Neural progenitor cell (in vitro differentiated cells): ENCODE results near the gene PARD3B. TPM values are rescaled to one million over a fixed set of nuclear protein-coding genes. Genes with fewer than 3 reads are reported as not detected.
"Not testable (repeated sequence)": the region's sequence is repeated elsewhere in the genome, so short reads cannot be mapped to it uniquely, and the experiment has no call there.

Experiments
- DNase-seq: peaks from one replicate; pipeline ENCODE4 v3.0.0-alpha.2; 2016; ENCODE audit warnings: low spot score
- H2AFZ ChIP-seq: fragments of 200-600 bp; sonication (generic); replicated peaks from 2 replicates; pipeline ENCODE4 v1.6.1; 2016; ENCODE audit warnings: antibody characterized with exemption
- H3F3A ChIP-seq: fragments of 200-600 bp; sonication (generic); 2 replicates; pipeline ENCODE4 v1.6.1; 2016; ENCODE audit warnings: antibody characterized with exemption, low read depth
- H3K27ac ChIP-seq: fragments of 200-600 bp; sonication (generic); 2 replicates; pipeline ENCODE4 v1.5.1; 2016; ENCODE audit warnings: mild to moderate bottlenecking
- H3K27me3 ChIP-seq: fragments of 200-600 bp; sonication (generic); 2 replicates; pipeline ENCODE4 v1.6.1; 2016; ENCODE audit warnings: mild to moderate bottlenecking, moderate library complexity
- H3K36me3 ChIP-seq: fragments of 200-600 bp; sonication (generic); 2 replicates; pipeline ENCODE4 v1.5.1; 2016
- H3K4me1 ChIP-seq: fragments of 200-600 bp; sonication (generic); 2 replicates; pipeline ENCODE4 v1.6.1; 2016; ENCODE audit warnings: mixed run types
- H3K4me2 ChIP-seq: fragments of 200-600 bp; sonication (generic); 2 replicates; pipeline ENCODE4 v1.6.1; 2016
- H3K4me3 ChIP-seq: fragments of 200-600 bp; sonication (generic); 2 replicates; pipeline ENCODE4 v1.5.1; 2016
- H3K79me2 ChIP-seq: fragments of 200-600 bp; sonication (generic); 2 replicates; pipeline ENCODE4 v1.6.1; 2016; ENCODE audit warnings: low read depth
- H3K9ac ChIP-seq: fragments of 200-600 bp; sonication (generic); 2 replicates; pipeline ENCODE4 v1.6.1; 2016
- H3K9me3 ChIP-seq: fragments of 200-600 bp; sonication (generic); 2 replicates; pipeline ENCODE4 v1.5.1; 2016; ENCODE audit warnings: low read depth
- H4K20me1 ChIP-seq: fragments of 200-600 bp; sonication (generic); 2 replicates; pipeline ENCODE4 v1.6.1; 2016; ENCODE audit warnings: low read depth
- H3K27ac Mint-ChIP-seq: 3 replicates; pipeline ENCODE4 v1.8.0; 2021; ENCODE audit warnings: mixed read lengths
- H3K27me3 Mint-ChIP-seq: 2 replicates; pipeline ENCODE4 v1.8.0; 2022; ENCODE audit warnings: low read depth, mild to moderate bottlenecking, inconsistent platforms, moderate library complexity, mixed read lengths; ENCODE audit not compliant: insufficient read depth
- H3K36me3 Mint-ChIP-seq: 3 replicates; pipeline ENCODE4 v1.8.0; 2021; ENCODE audit warnings: mixed read lengths
- H3K4me1 Mint-ChIP-seq: 3 replicates; pipeline ENCODE4 v1.8.0; 2021; ENCODE audit warnings: mixed read lengths
- H3K4me3 Mint-ChIP-seq: 3 replicates; pipeline ENCODE4 v1.8.0; 2021; ENCODE audit warnings: mild to moderate bottlenecking, moderate library complexity, mixed read lengths
- H3K9me3 Mint-ChIP-seq: 3 replicates; pipeline ENCODE4 v1.8.0; 2020; ENCODE audit warnings: mixed read lengths
- EZH2 ChIP-seq: fragments of 200-600 bp; sonication (generic); IDR thresholded peaks from 2 replicates; pipeline ENCODE4 v1.6.1; 2017; ENCODE audit warnings: antibody characterized with exemption, mild to moderate bottlenecking, moderate library complexity
- EZH2phosphoT487 ChIP-seq: fragments of 200-600 bp; sonication (generic); IDR thresholded peaks from 2 replicates; pipeline ENCODE4 v1.6.1; 2017; ENCODE audit warnings: antibody characterized with exemption
- total RNA-seq: library from RNA; depleted of rRNA; stranded (reverse); fragments of >200 nt; gene quantifications from 2 replicates; pipeline ENCODE4 v1.2.3, GENCODE V29; 2015; ENCODE audit warnings: low replicate concordance
- TF ChIP-seq, protein P1 (sequence below): fragments of 200-600 bp; sonication (generic); IDR thresholded peaks from 2 replicates; pipeline ENCODE4 v1.5.1; 2017; ENCODE audit warnings: antibody characterized with exemption, mild to moderate bottlenecking

Gene PARD3B
- total RNA-seq, 1 donor from 2014 or later = 8.4 TPM

DNA sequence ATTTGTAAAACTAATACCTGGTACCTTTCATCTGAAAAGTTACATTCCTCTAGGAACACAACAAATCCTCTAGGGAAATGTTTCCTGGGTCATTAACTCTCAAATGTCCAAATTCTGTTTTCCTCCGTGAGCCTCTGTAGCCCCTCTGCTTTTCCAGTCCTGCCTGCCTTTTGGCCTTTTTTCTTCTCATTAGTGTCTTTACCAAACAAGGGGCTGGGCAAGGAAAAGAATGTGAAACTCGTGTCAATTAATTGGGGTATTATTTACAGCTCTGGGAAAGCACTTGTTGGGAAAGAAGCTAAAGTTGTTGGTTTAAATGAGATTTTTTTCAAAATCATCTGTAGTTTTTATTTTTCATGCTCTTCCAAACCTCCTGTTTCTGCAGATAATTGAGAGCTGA lies 938.9 kb downstream of the PARD3B start:
- no peaks in the 10 kb centered on the region for H3K36me3 Mint-ChIP-seq
- H3K36me3 ChIP-seq = no peaks in the 10 kb centered on the region
- peaks cover 20% of the 10 kb centered on the region for H3F3A ChIP-seq
- DNase-seq = peak; percentile 65
- H4K20me1 ChIP-seq = no peaks in the 10 kb centered on the region
- H3K27me3 Mint-ChIP-seq = no peaks in the 10 kb centered on the region
- no peaks in the 10 kb centered on the region for H3K27me3 ChIP-seq
- no peak overlapping the region for H3K27ac ChIP-seq
- H3K4me3 ChIP-seq = peak overlapping the region; percentile 13
- peaks cover 3% of the 10 kb centered on the region for H3K9me3 Mint-ChIP-seq
- peaks cover 32% of the 10 kb centered on the region for H3K4me1 ChIP-seq
- no peak overlapping the region for H3K9ac ChIP-seq
- TF ChIP-seq, protein P1, sequence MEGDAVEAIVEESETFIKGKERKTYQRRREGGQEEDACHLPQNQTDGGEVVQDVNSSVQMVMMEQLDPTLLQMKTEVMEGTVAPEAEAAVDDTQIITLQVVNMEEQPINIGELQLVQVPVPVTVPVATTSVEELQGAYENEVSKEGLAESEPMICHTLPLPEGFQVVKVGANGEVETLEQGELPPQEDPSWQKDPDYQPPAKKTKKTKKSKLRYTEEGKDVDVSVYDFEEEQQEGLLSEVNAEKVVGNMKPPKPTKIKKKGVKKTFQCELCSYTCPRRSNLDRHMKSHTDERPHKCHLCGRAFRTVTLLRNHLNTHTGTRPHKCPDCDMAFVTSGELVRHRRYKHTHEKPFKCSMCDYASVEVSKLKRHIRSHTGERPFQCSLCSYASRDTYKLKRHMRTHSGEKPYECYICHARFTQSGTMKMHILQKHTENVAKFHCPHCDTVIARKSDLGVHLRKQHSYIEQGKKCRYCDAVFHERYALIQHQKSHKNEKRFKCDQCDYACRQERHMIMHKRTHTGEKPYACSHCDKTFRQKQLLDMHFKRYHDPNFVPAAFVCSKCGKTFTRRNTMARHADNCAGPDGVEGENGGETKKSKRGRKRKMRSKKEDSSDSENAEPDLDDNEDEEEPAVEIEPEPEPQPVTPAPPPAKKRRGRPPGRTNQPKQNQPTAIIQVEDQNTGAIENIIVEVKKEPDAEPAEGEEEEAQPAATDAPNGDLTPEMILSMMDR = no peak
- TF ChIP-seq EZH2 = no peak
- no peak for TF ChIP-seq EZH2phosphoT487
- no peaks in the 10 kb centered on the region for H3K9me3 ChIP-seq
- no peak overlapping the region for H3K4me3 Mint-ChIP-seq
- H3K79me2 ChIP-seq = no peaks in the 10 kb centered on the region
- no peak overlapping the region for H2AFZ ChIP-seq
- H3K27ac Mint-ChIP-seq = no peak overlapping the region
- H3K4me2 ChIP-seq = peak overlapping the region; percentile 64
- H3K4me1 Mint-ChIP-seq = peaks cover 14% of the 10 kb centered on the region

DNA sequence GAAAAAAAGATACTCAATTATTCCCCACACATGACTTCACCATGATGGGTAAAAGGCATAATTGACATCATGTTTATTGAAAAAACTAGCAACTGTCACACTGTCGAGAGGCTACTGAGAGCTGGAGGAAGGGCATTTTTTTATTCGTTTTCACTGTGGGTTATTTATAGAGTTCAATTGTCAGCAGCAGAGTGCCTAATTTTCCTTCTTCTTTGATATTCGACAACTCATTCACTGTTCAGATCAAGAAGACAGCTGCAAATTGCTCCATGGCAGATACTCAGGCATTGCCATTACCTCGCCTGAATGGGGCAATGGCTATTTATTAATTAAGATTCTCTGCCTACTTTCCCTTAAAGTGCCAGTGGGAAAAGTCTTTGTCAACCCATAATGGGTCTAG lies 939.5 kb downstream of the PARD3B start:
- H3K4me3 Mint-ChIP-seq = no peak overlapping the region

DNA sequence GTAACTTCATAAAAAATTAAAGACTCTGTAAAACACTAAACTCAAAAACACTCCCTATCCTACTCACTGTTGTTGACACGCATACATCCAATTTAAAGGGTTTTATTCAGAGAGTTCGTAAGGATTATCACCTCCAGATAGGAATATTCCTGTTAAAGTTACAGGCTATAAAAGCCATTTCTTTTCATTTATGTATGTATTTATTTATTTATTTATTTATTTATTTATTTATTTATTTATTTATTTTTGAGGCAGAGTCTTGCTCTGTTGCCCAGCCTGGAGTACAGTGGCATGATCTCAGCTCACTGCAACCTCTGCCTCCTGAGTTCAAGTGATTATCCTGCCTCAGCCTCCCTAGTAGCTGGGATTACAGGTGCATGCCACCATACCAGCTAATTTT lies 948.3 kb downstream of the PARD3B start:
- H3K4me1 Mint-ChIP-seq = peaks cover 17% of the 10 kb centered on the region
- H3K27ac Mint-ChIP-seq, H3K9me3 Mint-ChIP-seq, H3K4me3 ChIP-seq, H3K36me3 Mint-ChIP-seq, H3K9me3 ChIP-seq, H3K79me2 ChIP-seq, H3K9ac ChIP-seq, H3F3A ChIP-seq, H3K27me3 ChIP-seq, H3K4me3 Mint-ChIP-seq, H3K27me3 Mint-ChIP-seq, DNase-seq, H3K4me2 ChIP-seq, H4K20me1 ChIP-seq, H3K36me3 ChIP-seq, H2AFZ ChIP-seq, H3K27ac ChIP-seq: not testable (repeated sequence)
- H3K4me1 ChIP-seq = peaks cover 12% of the 10 kb centered on the region

More for the DNA sequence above, 939.5 kb downstream of the PARD3B start:
- peaks cover 32% of the 10 kb centered on the region for H3K4me1 ChIP-seq
- no peaks in the 10 kb centered on the region for H3K27me3 ChIP-seq
- H3F3A ChIP-seq = peaks cover 20% of the 10 kb centered on the region
- no peak for DNase-seq
- TF ChIP-seq, protein P1 = no peak
- no peak for TF ChIP-seq EZH2phosphoT487
- TF ChIP-seq EZH2 = no peak
- H3K79me2 ChIP-seq = no peaks in the 10 kb centered on the region
- no peaks in the 10 kb centered on the region for H3K9me3 ChIP-seq
- Mint-ChIP-seq H3K9me3 (peaks cover 3% of the 10 kb centered on the region), H3K4me1 (peaks cover 14% of the 10 kb centered on the region), H3K27ac (no peak overlapping the region), H3K27me3 (no peaks in the 10 kb centered on the region), H3K36me3 (no peaks in the 10 kb centered on the region)
- H3K9ac ChIP-seq = no peak overlapping the region
- peak overlapping the region; percentile 13 for H3K4me3 ChIP-seq
- H3K27ac ChIP-seq = no peak overlapping the region
- H4K20me1 ChIP-seq = no peaks in the 10 kb centered on the region
- peak overlapping the region; percentile 64 for H3K4me2 ChIP-seq
- H3K36me3 ChIP-seq = no peaks in the 10 kb centered on the region
- H2AFZ ChIP-seq = no peak overlapping the region

DNA sequence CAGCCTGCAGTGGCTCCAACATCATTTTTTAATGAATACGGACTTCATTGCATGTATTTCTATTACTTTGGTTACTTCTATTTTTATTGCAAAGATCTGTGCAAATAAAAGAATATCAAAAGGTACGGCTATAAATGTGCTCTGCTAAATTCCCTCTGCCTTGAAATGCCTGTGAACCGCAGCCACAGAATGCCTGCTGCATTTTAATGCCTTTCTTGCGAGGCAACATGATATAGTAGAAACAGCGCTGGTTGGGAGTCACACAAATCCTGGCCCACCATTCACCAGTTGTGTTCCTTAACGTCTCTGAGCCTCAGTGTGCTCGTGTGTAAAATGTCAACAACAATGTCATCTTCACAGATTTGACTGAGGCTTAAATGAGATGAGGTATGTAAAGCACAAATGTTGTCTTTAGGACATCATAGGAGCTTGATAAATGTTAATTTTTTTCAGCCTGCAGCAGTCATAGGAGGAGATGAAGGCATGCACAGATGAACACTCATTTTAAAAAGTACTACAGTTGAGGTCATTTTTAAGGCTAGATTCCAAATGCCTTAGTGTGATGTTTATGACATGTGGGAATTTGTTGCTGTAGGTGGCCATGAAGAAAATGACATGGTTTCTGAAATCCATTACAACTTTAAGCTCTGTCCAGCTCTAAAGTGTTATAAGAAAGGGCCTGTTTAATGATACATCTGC lies 949.4 kb downstream of the PARD3B start:
- Histone ChIP-seq H3K4me2 (no peak overlapping the region), H2AFZ (no peak overlapping the region), H3K4me3 (no peak overlapping the region), H4K20me1 (no peaks in the 10 kb centered on the region), H3K9ac (no peak overlapping the region), H3K36me3 (no peaks in the 10 kb centered on the region), H3K27me3 (no peaks in the 10 kb centered on the region), H3K9me3 (no peaks in the 10 kb centered on the region), H3K4me1 (peaks cover 12% of the 10 kb centered on the region), H3K27ac (no peak overlapping the region), H3K79me2 (no peaks in the 10 kb centered on the region), H3F3A (peaks cover 3% of the 10 kb centered on the region)
- no peak for DNase-seq
- Mint-ChIP-seq H3K9me3 (peaks cover 9% of the 10 kb centered on the region), H3K4me3 (no peak overlapping the region), H3K4me1 (peaks cover 17% of the 10 kb centered on the region), H3K27me3 (no peaks in the 10 kb centered on the region), H3K36me3 (peaks cover under 1% of the 10 kb centered on the region), H3K27ac (no peak overlapping the region)
- TF ChIP-seq EZH2 (no peak), EZH2phosphoT487 (no peak)
- TF ChIP-seq, protein P1 = no peak
